ENCODE measurements around the gene MALAT1.

MALAT1 gene

GRCh38 chr11:65525546-65526480 lies 27.0 kb downstream of the MALAT1 start:
- peak overlapping the region; percentile 100 for H3K4me3 ChIP-seq (ENCODE audit: low read length)
- no peaks in the 10 kb centered on the region for H3K27me3 ChIP-seq (replicated peaks; ENCODE audit: insufficient read depth, low read length)
- no peaks in the 10 kb centered on the region for H4K20me1 ChIP-seq (ENCODE audit: insufficient read depth, low read length)
- H3K36me3 ChIP-seq (replicated peaks; ENCODE audit: insufficient read depth, low read length): no peaks in the 10 kb centered on the region
- H2AFZ ChIP-seq (ENCODE audit: low read length): peak overlapping the region; percentile 83; the same call in 1 of the 2 replicates
- no peak for DNase-seq
- peaks cover 9% of the 10 kb centered on the region for H3K4me1 ChIP-seq (ENCODE audit: low read length)
- H3K79me2 ChIP-seq (ENCODE audit: low read length): peaks cover 28% of the 10 kb centered on the region
- no peaks in the 10 kb centered on the region for H3K9me3 ChIP-seq (replicated peaks; ENCODE audit: insufficient read depth, low read length)
- H3K9me2 ChIP-seq (replicated peaks; ENCODE audit: insufficient read depth, low read length): no peaks in the 10 kb centered on the region
- peak overlapping the region; percentile 96 for H3K9ac ChIP-seq (ENCODE audit: low read length)
- peak overlapping the region; percentile 97 for H3K4me2 ChIP-seq (ENCODE audit: low read depth, low read length)
- no peaks in the 10 kb centered on the region for H3F3A ChIP-seq (ENCODE audit: insufficient read depth, low read length)
- H3K27ac ChIP-seq (ENCODE audit: low read length): peak overlapping the region; percentile 29; the same call in 1 of the 2 replicates
- TF ChIP-seq EZH2 (optimal IDR thresholded peaks at IDR 0.05; ENCODE audit: low read depth, low read length) (no peak), EZH2phosphoT487 (IDR thresholded peaks at IDR 0.05; ENCODE audit: low read length) (no peak), CTCF (IDR thresholded peaks at IDR 0.05; ENCODE audit: low read length) (no peak)

- Histone ChIP-seq H3K79me2 (ENCODE audit: low read length) (peaks cover 28% of the 10 kb centered on the region), H3K27me3 (replicated peaks; ENCODE audit: insufficient read depth, low read length) (no peaks in the 10 kb centered on the region), H3K4me1 (ENCODE audit: low read length) (peaks cover 9% of the 10 kb centered on the region), H2AFZ (ENCODE audit: low read length) (no peak overlapping the region), H3F3A (ENCODE audit: insufficient read depth, low read length) (no peaks in the 10 kb centered on the region), H3K27ac (ENCODE audit: low read length) (no peak overlapping the region), H3K9me3 (replicated peaks; ENCODE audit: insufficient read depth, low read length) (no peaks in the 10 kb centered on the region), H3K9ac (ENCODE audit: low read length) (no peak overlapping the region), H3K4me3 (ENCODE audit: low read length) (no peak overlapping the region), H3K4me2 (ENCODE audit: low read depth, low read length) (no peak overlapping the region; the same call in 1 of the 2 replicates), H3K36me3 (replicated peaks; ENCODE audit: insufficient read depth, low read length) (no peaks in the 10 kb centered on the region), H4K20me1 (ENCODE audit: insufficient read depth, low read length) (no peaks in the 10 kb centered on the region), H3K9me2 (replicated peaks; ENCODE audit: insufficient read depth, low read length) (no peaks in the 10 kb centered on the region)
- DNase-seq: no peak
- TF ChIP-seq EZH2 (optimal IDR thresholded peaks at IDR 0.05; ENCODE audit: low read depth, low read length): no peak
- no peak for TF ChIP-seq EZH2phosphoT487 (IDR thresholded peaks at IDR 0.05; ENCODE audit: low read length)
- no peak for TF ChIP-seq CTCF (IDR thresholded peaks at IDR 0.05; ENCODE audit: low read length)
Measured at GRCh38 chr11:65526744-65527143, 27.9 kb downstream of the MALAT1 start.

GRCh38 chr11:65528819-65529350 lies 30.0 kb downstream of the MALAT1 start:
- Histone ChIP-seq H3F3A (ENCODE audit: insufficient read depth, low read length) (no peaks in the 10 kb centered on the region), H2AFZ (ENCODE audit: low read length) (no peak overlapping the region), H3K4me2 (ENCODE audit: low read depth, low read length) (no peak overlapping the region), H3K9ac (ENCODE audit: low read length) (no peak overlapping the region), H3K79me2 (ENCODE audit: low read length) (peaks cover 28% of the 10 kb centered on the region), H3K4me1 (ENCODE audit: low read length) (peaks cover 9% of the 10 kb centered on the region), H3K27me3 (replicated peaks; ENCODE audit: insufficient read depth, low read length) (no peaks in the 10 kb centered on the region), H3K27ac (ENCODE audit: low read length) (no peak overlapping the region), H4K20me1 (ENCODE audit: insufficient read depth, low read length) (no peaks in the 10 kb centered on the region), H3K9me3 (replicated peaks; ENCODE audit: insufficient read depth, low read length) (no peaks in the 10 kb centered on the region), H3K36me3 (replicated peaks; ENCODE audit: insufficient read depth, low read length) (no peaks in the 10 kb centered on the region), H3K9me2 (replicated peaks; ENCODE audit: insufficient read depth, low read length) (no peaks in the 10 kb centered on the region), H3K4me3 (ENCODE audit: low read length) (no peak overlapping the region)
- TF ChIP-seq EZH2 (optimal IDR thresholded peaks at IDR 0.05; ENCODE audit: low read depth, low read length) (no peak), CTCF (IDR thresholded peaks at IDR 0.05; ENCODE audit: low read length) (no peak), EZH2phosphoT487 (IDR thresholded peaks at IDR 0.05; ENCODE audit: low read length) (no peak)
- no peak for DNase-seq

Data from MM.1S (cell line).